Suprapubic skin (tissue), 3 donors: ENCODE results near the gene SYT6.

Source experiments
- CTCF ChIP-seq, 2 donors: fragments of 200-600 bp in 1 of 2; fragments of 450-650 bp in 1 of 2; sonication (generic) in 1 of 2; IDR thresholded peaks; one replicate each; pipeline ENCODE4 v1.5.1; 2016 to 2019; ENCODE audit warnings: antibody characterized with exemption in 2 of 2, mild to moderate bottlenecking in 1 of 2, moderate library complexity in 1 of 2
- POLR2A ChIP-seq, 2 donors: fragments of 450-650 bp; IDR thresholded peaks; one replicate each; pipeline ENCODE4 v1.6.1; 2017; ENCODE audit warnings: antibody characterized with exemption in 2 of 2, mild to moderate bottlenecking in 2 of 2, moderate library complexity in 2 of 2

DNA sequence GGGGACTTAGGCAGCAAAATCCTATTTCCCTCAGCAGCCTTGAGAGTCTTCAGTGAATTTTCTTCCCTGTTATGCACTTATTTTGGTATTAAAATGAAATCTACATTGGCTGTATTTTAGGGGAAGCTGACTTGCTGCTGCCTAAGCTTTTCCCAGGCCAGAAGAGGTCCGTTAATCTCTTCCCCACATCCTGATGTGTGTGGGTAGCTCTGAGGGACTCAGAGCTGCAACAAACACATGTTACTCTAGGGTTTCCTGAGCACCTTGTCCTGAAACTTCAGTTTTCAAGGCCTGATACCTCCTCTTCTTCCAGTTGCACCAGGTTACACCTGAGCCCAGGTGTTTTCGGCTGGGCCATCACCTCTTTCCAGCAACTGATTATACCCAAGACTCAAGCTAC is 51.5 kb downstream of the SYT6 start:
- TF ChIP-seq POLR2A (IDR thresholded peaks at IDR 0.05) (no peak), CTCF (IDR thresholded peaks at IDR 0.05) (no peak)
